TTC549 (cell line): ENCODE measurements around the gene SLC38A7.

Experiments used
- FAIRE-seq: peaks from 2 replicates; lab custom pipeline; 2012; peaks lifted over from hg19 to GRCh38; lab: Jason Lieb, UNC

Gene SLC38A7

DNA sequence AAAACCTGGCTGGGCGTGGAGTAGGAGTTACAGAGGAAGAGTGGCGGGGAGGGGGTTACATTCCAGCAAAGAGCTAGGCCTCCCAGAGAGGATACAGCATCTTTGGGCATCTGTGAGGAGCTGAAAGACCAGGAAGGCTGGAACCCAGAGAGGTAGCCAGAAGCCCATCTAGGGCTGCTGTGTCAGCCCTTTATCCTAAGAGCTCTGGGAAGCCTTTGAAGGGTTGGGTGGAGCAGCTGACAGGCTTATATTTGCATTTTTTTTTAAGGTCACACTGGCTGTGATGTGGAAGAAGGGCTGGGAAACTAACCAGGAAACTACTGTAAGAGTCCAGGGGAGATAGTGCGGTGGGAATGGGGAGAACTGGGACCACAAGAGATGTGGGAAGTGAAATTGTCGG is 48.1 kb downstream of the SLC38A7 start:
- no peak for FAIRE-seq

DNA sequence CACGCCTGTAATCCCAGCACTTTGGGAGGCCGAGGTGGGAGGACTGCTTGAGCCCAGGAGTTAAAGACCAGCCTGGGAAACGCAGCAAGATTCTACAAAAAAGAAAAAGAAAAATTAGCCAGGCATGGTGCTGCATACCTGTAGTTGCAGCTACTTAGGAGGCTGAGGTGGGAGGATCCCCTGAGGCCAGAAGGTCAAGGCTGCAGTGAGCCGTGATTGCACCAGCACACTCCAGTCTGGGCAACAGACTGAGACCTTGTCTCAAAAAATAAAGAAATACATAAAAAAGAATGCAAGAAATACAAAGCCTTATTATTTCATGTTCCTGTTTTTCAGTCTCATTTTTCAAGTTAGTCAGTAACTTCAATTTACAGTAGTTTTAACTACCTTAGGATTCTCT is 49.1 kb downstream of the SLC38A7 start:
- FAIRE-seq: no peak

DNA sequence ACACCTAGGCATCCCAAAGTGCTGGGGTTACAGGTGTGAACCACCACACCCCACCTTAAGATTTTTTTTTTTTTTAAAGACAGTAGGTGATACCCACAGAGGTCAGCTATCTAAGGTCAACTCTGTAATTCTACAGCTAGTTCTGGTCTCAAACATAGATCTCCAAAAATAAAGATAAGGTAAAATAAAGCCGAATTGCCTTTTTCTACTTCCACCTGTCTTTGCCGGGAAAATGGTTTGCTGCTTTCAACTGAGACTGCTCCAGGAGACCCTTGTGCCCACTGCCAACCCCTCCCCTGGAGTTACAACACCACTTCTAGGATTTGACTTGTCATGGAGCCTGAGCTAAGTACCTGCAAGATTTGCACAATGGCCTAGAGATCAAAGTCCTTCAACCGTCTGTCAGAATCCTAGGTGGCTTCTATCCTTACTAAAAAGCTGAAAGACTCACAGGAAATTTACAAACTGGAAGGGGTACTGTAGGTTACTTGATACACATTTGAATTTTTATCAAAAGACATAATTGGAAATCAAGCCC is 50.2 kb downstream of the SLC38A7 start:
- FAIRE-seq: no peak

DNA sequence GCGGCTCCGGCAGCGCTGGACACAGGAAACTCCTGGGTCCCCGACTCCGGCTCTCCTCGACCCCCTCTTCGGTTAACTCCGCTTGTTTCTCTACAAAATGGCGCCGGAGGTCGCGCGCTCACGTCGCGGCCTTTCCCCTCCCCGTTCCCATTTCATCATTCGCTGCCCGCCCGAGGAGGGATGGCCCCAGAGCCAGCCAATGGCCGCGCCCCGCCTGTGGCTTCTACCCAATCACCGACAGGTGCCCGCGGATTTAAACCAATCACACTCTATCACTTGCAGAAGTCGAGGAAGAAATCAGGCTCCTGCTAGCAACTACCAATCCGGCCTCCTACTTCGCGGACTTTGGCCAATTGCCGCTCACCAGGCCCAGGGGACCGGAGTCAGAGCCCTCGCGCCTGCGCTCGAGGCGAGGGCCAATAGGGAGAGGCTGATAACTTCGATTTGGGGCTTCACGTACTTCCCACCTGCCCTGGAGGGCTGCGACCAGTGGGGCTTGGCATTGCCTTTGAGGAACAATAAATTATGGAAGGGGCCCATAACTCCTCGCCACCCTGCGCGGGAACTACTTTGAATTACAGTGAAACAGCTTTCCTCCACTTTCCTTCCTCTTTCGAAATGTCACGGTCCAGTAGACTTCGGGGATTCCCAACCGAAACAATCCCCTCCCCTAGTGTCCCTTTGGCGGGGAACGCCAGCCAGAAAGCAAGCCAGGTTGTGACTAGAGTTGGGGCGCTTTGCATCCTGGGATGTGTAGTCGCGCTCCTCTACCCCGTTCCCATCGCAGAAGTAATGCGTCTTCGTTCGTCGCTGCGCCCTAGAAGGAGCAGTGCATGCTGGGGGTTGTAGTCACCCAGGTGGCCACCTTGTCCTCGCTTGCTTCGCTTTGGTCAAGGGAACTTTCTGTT is 54.6 kb downstream of the SLC38A7 start, which contains the start of gene CNOT1:
CNOT1 (minus strand) TSS at position 94 of the 908 bp plus-strand sequence. CDS start 30,489 bp downstream, outside the sequence.
- FAIRE-seq: peak; percentile 93

DNA sequence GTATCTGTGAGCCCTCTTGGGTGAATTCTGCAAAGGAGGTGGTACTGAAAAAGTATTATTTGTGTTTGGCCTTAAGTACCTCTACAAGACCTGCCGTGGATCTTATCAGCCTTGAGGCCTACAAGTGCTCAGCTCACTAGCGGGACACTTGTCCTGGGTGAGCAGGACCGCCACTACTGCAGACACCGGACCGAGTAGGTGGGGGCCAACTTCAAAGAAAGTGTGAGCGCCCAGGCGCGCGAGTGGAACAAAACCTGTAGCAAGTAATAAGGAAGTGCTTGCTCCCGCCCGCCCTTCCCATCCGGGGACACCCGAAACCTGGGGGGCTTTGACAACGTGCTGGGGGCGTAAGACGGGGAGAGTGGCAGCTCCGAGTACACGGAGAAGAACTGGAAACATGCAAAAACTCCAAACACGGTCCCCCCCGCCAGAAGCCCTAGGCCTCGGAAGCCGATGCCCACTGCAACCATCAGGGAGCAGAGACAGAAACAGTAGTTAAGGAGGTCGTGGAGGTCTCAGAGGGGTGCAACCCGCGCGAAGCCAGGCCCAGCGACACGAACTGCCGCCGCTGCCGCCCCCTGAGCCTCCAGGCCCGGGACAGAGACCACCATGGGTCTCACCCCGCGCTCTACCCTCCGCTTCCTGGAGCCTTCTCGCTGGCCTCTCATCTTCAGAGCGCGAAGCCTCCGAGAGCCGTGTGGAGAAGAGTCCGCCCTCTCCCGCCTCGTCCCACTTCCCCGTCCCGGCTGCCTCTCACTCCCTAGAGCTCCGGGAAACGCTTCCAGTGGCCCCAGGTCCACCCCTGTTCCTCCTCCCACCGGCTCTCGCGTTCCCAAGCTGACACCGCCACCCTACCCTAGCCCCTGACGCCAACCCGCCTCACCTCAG is 55.5 kb downstream of the SLC38A7 start:
- no peak for FAIRE-seq

DNA sequence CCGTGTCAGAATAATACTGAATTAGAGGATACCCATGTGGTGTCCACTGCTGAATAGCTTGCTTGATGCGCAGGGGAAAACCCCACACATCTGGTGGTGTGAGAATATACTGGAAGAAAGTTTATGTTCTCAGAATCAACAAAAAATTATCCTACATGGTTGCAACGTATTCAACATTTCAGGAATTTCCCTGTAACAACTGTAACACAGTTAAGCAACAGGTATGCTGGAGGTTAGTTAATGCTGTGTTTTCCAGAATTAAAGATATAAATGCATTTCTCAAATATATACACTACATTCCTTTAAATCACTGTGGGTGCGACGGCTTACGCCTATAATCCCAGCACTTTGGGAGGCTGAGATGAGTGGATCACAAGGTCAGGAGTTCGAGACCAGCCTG is 60.4 kb downstream of the SLC38A7 start:
- FAIRE-seq: no peak

DNA sequence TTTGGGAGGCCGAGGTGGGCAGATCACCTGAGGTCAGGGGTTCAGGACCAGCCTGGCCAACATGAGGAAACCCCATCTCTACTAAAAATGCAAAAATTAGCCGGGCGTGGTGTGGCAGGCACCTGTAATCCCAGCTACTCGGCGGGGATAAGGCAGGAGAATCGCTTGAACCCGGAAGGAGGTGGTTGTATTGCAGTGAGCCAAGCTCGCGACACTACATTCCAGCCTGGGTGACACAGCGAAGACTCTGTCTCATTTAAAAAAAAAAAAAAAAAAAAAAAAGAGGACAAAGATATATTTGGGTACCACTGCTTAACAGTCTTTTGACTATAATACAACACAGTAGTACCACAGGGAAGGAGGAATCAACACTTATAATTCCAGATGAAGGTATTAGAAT is 64.2 kb downstream of the SLC38A7 start:
- no peak for FAIRE-seq

DNA sequence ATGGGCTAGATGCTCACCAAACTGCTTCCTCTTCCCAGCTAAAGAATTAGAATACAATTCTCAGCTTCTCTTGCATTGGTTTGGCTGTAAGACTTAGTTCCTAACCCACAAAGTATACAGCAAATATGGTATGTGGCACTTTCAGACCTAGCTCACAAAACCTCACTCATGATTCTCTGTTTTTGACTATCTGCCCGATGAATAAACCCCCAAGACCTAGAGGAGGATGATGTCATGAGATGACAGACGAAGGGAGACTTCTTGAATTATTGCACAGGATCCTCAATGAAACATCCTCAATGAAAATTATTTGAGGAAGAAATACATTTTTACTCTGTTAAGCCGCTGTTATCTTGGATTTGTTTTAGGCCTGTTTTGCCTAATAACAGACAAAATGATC is 69.3 kb downstream of the SLC38A7 start:
- FAIRE-seq: no peak
